SK-MEL-5 (cell line): ENCODE results near the gene CCDC157. TPM values are rescaled to one million over a fixed set of nuclear protein-coding genes. Genes with fewer than 3 reads are reported as not detected.

Experiments used
- DNase-seq: peaks from one replicate; pipeline ENCODE4 v3.0.0-alpha.2; 2016; ENCODE audit warnings: low read depth, low spot score
- in situ Hi-C: cut with HindIII; loops from 2 replicates; pipeline ENCODE4 v1.10.0; 2016; ENCODE audit warnings: low sequenced_read_pairs, high pct_unique_total_duplicates, low pct_unique_long_range_greater_than_20kb
- small RNA-seq, 2 experiments: library from RNA; depleted of rRNA; stranded (forward); fragments of <200 nt; gene quantifications; one replicate each; pipeline ENCODE3, GENCODE V24; 2014
- total RNA-seq: library from RNA; depleted of rRNA; stranded (reverse); fragments of >200 nt; shearing (Covaris generic); gene quantifications from 2 replicates; pipeline ENCODE4 v1.2.3, GENCODE V29; 2014; rRNA removed

CCDC157 gene
- total RNA-seq, 1 experiment from 2014 or later = 0.82 TPM

DNA sequence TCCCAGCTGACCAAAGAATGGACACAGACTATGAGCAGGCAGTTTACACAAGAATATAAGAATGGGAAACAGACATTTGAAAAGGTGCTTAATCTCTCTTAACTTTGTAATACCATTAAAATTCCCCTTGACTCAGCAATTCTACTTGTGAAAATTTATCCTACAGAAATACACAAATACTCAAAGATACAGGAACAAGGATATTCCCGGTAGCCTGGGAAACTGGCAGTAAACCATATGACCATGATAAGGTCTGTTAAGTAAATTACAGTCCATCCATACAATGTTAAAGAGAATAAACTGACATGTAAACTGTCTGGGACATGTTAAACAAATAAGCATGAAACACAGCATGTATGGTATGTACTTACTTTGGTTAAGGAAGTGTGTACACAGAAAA is 60.0 kb downstream of the CCDC157 start:
- in situ Hi-C loops = no loop called here
- DNase-seq = no peak

DNA sequence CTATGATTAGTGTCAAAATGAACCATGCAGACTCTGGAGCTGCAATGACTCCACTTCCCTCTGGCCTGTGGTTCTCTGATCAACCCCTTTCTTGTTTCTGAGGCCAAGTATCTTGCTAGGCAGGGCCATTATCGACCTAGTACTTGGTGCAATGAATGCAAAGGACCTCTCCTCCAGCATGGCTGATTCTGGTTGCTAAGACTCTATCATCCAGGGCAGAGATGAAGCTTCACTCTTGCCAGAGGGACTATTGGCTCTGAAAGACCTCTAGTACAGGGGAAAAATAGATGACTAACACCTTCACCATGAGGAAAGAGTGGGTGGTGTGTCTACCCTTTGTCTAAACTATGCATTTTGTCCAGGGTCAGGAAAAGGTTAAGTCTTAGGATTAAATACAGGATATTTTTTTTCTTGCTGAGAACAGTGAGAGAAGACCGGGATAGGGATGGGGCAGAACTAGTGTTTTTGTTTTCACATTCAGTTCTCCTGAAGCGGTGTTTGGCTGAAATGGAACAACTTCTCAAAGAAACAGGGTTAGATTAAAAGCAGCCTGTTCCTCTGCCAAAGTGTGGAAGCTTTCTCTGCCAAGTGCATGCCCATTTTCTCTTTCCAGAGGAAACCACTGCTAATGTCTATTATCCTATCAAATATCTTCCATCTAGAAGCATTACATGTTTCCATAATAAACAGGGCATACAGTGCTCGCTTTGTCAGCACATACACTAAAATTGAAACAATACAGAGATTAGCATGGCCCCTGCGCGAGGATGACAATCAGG is 63.7 kb downstream of the CCDC157 start:
- in situ Hi-C loops = loop anchor here (10.0 kb wide), 1 partner anchor 96 kb away; the partner anchor contains the start of gene TBC1D10A
- DNase-seq = no peak

DNA sequence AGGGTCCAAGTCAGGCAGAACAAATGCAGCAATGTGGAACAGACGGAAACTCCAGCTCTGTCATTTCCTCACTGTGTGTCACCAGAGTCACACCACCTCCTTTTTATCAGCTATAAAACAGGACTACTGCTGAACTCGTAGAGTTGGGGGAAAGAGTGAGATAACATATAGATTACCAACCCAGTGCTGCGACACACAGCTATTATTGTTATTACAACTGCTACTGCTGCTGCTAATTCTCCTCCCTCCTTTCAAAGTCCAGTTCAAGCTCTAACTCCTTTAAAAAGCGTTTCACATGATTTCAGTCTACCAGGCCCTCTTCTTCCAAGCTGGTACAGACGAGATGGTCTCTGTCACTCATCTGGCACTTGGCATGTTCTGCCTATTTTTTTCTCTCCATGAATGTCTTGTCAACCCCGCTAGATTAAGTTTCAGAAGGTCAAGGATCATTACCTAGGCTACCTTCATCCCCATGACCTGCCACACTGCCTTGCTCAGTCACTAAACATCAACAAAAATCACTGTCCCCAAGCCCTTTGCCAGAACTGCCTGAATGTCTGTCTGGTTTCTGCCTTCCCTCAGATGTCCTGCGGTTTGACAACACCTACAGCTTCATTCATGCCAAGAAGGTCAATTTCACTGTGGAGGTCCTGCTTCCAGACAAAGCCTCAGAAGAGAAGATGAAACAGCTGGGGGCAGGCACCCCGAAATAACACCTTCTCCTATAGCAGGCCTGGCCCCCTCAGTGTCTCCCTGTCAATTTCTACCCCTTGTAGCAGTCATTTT is 65.1 kb downstream of the CCDC157 start:
- in situ Hi-C loops = loop anchor here (10.0 kb wide), 1 partner anchor 97 kb away; the partner anchor contains the start of gene TBC1D10A

DNA sequence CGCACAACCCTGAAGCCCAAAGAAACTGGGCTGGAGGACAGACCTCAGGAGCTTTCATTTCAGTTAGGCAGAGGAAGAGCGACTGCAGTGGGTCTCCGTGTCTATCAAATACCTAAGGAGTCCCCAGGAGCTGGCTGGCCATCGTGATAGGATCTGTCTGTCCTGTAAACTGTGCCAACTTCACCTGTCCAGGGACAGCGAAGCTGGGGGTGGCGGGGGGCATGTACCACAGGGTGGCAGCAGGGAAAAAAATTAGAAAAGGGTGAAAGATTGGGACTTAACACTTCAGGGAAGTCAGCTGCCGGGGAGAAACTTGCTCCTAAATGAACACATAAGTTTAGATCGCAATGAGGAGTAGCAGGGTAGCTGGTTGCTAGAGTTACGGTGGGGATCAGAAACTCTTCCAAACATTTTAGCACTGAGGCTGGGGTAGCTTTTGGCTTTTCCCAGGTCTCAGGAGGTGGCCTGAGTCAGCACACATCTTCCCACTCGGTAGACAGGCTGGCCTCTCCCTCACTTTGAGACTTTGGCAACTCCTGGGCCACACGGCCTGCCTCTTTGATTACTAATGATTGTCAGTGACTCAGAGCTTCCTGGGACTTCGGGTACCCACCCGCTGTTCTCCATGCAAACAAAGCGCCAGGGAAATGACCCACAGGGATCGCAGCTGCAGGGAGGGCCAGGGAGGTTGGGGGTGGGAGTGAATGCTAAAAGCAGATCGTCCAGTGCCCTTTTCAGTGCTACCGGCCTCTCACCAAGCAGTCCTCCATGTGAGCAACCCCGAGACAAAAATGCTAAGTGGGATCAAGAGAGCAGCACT is 65.9 kb downstream of the CCDC157 start:
- peak; percentile 18 for DNase-seq
- in situ Hi-C loops = loop anchor here (10.0 kb wide), 1 partner anchor 98 kb away; the partner anchor contains the start of gene TBC1D10A

More for the DNA sequence above, 65.1 kb downstream of the CCDC157 start:
- no peak for DNase-seq

DNA sequence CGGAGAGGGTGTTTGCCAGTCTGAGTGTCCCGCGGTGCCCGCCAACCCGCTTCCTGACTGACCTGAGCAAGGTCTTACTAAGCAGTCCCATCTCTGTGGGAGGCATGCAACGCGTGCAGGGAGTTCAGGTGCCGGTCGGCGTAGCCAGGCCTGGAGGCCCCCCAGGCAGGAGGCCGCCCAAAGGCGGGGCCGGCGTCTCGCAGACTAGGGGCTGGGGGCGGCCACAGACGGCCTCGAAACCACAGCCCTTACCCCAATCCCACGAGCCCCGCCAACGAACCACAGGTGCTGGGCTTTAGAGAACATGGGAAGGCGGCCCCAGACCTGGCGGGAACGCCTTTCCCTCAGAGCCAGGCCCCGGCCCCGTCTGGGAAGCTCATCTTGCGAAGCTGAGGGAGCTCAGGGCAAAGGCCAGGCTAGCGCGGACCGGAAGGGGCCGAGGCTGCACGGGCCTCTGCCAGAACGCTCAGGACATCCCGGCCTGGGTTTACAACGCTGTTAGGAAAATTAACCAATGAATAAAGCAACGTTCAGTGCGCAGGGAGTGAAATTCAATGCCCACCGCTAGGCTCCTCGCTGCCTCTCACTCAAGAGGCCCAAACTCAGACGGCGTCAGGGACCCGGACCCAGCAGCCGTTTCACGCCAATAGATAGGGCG is 66.6 kb downstream of the CCDC157 start:
- in situ Hi-C loops = loop anchor here (10.0 kb wide), 1 partner anchor 99 kb away; the partner anchor contains the start of gene TBC1D10A
- DNase-seq = peak; percentile 18

DNA sequence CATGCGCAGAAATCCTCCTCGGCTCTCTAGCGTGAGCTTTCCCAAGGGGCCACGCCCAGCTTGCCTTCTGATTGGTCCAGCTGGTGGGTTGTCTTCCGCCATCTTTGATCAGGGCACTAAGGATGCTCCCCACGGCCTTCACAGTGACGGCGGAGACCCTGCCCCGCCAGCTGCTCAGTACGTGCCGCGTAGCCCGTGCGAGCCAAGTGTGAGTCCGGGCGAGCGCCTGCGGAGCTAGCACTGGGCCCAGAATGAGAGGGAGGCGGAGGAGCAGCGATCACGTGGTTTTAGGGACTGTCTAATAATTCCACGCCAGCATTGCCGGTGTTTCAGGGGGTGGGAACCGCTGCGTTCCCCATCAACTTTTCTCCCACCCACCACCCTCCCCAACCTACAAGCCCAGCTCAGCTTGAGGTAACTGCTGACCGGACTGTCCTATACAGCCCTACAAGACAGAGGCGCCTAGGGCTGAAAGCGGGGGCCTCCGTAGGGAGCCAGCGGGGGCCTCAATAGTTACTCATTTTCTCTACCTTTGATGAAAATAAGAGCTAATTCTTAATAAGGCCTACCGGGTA is 67.2 kb downstream of the CCDC157 start:
- in situ Hi-C loops = loop anchor here (10.0 kb wide), 1 partner anchor 99 kb away; the partner anchor contains the start of gene TBC1D10A
- DNase-seq = peak; percentile 100

DNA sequence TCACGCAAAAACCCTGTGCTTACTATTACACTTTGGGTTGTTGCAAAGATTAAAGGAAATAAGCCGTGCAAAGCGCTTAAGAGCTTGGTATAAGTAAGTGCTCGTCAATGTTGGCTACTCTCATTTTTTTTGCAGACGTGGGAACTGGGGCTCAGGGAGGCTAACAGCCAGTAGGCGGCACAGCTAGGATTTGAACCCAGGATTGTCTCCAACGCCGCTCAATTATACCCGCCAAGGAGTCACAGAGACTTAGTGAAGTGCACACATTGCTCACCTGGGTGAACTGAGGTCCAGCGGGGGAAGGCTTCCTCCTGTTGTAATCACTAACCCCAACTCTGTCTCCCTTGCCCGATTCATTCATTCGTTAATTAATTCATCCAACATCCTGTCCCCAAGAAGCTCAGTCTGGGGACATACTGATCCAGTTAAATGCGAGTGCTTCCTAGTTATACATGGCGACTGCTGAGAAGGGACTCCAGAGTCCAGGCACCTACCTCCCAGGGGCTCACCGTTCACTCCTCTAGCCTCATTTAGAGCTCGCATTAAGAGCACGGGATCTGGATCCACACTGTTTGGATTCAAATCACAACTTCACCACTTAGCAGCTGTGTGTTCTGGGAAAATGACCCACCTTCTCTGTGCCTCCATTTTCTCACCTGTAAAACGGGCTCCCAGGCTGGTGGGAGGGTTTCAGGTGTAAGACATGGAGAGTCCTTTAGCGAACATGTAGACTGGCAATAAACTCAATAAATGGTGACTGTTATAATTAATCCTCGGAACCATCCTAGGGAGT is 67.9 kb downstream of the CCDC157 start:
- in situ Hi-C loops = loop anchor here (10.0 kb wide), 1 partner anchor 100 kb away; the partner anchor contains the start of gene TBC1D10A
- peak; percentile 34 for DNase-seq

DNA sequence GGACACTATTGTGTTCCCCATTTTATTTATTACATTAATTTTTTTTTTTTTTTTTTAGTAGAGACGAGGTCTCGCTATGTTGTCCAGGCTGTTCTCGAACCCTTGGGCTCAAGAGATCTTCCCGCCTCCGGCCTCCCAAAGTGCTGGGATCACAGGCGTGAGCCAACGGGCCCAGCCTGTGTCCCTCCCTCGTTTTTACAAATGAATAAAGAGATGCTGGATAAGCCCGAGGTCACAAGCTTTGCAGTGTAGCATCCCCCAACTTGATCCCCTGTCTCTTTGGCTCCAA is 68.5 kb downstream of the CCDC157 start:
- DNase-seq = no peak
- in situ Hi-C loops = loop anchor here (10.0 kb wide), 1 partner anchor 100 kb away; the partner anchor contains the start of gene TBC1D10A

DNA sequence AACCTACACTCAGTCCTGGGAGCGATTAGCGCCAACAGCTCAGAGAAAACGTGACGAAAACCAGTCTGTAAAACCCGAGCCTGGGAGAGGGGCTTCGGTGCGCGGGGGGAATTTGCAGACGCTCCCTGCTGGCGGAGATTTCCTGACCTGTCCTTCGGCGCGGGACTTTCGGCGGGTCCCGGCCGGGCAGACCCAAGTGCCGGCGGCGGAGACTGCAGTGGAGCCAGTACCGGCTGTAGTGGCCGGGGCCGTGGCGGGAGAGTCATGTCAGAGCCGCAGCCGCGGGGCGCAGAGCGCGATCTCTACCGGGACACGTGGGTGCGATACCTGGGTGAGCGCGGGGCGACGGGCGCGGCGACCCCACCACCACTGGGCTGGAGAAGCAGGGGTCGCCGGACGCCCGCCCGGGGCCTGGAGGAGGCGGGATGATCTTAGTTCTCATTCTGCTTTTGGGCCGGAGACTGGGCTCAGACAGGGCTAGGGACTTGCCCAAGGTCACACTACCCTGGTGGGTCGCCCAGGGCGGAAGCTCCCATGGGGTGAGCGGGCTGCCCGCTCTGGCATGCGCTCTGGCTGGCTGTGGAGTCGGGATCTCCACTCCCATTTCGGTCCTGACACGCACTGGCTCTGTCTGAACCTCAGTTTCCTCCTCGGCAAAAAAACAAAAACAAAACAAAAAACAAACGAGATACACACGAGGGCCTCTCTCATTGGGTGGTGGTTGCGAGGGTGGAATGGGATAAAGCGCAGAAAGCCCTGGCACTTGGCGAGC is 69.0 kb downstream of the CCDC157 start, which contains the start of gene MTFP1:
MTFP1 (plus strand) TSS at position 153 of the 772 bp plus-strand sequence; CDS start at position 265, 112 bp downstream.
- in situ Hi-C loops = loop anchor here (10.0 kb wide), 1 partner anchor 101 kb away; the partner anchor contains the start of gene TBC1D10A
- peak; percentile 80 for DNase-seq

Small RNAs within 50 kb of the gene (small RNA-seq; reads per million reads assigned to genes)
- gene AC004832.3 (0 reads per million in 2 experiments), gene RNU6-564P (0 reads per million in 2 experiments)

Other genes starting within 250 kb of the CCDC157 start
- gene LIF, start 110.2 kb upstream of the CCDC157 start, total RNA-seq = 3.2 and 3.4 TPM in 2 replicates
- gene OSM, start 90.2 kb upstream of the CCDC157 start, total RNA-seq = not detected in 2 replicates
- 3.4 and 4.0 TPM in 2 replicates for gene CASTOR1, start 67.5 kb upstream of the CCDC157 start, total RNA-seq
- gene TBC1D10A, start 30.1 kb upstream of the CCDC157 start, total RNA-seq = 38.2 and 46.8 TPM in 2 replicates
- gene SF3A1, start 113 bp upstream of the CCDC157 start, total RNA-seq = 54.6 and 62.9 TPM in 2 replicates
- gene RNF215, start 30.4 kb downstream of the CCDC157 start, total RNA-seq = 12.2 and 14.2 TPM in 2 replicates
- gene SEC14L2, start 40.0 kb downstream of the CCDC157 start, total RNA-seq = 4.0 and 7.4 TPM in 2 replicates
- 83.1 and 92.2 TPM in 2 replicates for gene MTFP1, start 68.8 kb downstream of the CCDC157 start, total RNA-seq
- not detected in 2 replicates for gene SEC14L3, start 115.0 kb downstream of the CCDC157 start, total RNA-seq
- gene SEC14L4, start 148.7 kb downstream of the CCDC157 start, total RNA-seq = 0.24 and 0.59 TPM in 2 replicates
- gene SEC14L6, start 189.7 kb downstream of the CCDC157 start, total RNA-seq = not detected in 2 replicates
- gene GAL3ST1, start 217.7 kb downstream of the CCDC157 start, total RNA-seq = 0.55 and 0.96 TPM in 2 replicates
- 185 and 200 TPM in 2 replicates for gene PES1, start 234.9 kb downstream of the CCDC157 start, total RNA-seq